MCF 10A (cell line): Measurements from ENCODE around the gene ARHGAP22. TPM values are rescaled to one million over a fixed set of nuclear protein-coding genes. Genes with fewer than 3 reads are reported as not detected.

ENCODE experiments used
- BruUV-seq: library from RNA; stranded (reverse); fragments of 400-500 nt; replicated peaks from 2 replicates; lab custom pipeline; 2021; lab: Mats Ljungman, UMichigan
- CTCF ChIA-PET: fragments of 300-600 bp; sonication (Branson Sonifier 250); formaldehyde crosslinking; extraction: SDS; loops from one replicate; lab custom pipeline; 2021; ENCODE audit warnings: antibody characterized with exemption, inconsistent platforms; lab: Yijun Ruan, JAX
- POLR2A ChIA-PET: fragments of 300-600, 350-650 bp; sonication (Branson Sonifier 250); formaldehyde crosslinking; extraction: SDS; loops from one replicate; lab custom pipeline; 2020; ENCODE audit warnings: antibody characterized with exemption, inconsistent platforms; lab: Yijun Ruan, JAX
- DNase-seq: peaks from one replicate; pipeline ENCODE4 v3.0.0-alpha.2; 2018; ENCODE audit not compliant: unreplicated experiment
- H3K27ac Mint-ChIP-seq: one replicate; pipeline ENCODE4 v1.8.0; 2022; ENCODE audit warnings: mild to moderate bottlenecking, low read depth, mixed read lengths; ENCODE audit not compliant: unreplicated experiment
- H3K27me3 Mint-ChIP-seq: one replicate; pipeline ENCODE4 v1.8.0; 2022; ENCODE audit warnings: mixed read lengths; ENCODE audit not compliant: insufficient read depth, unreplicated experiment
- H3K36me3 Mint-ChIP-seq: one replicate; pipeline ENCODE4 v1.8.0; 2022; ENCODE audit warnings: mild to moderate bottlenecking, moderate library complexity, mixed read lengths; ENCODE audit not compliant: insufficient read depth, unreplicated experiment
- H3K4me1 Mint-ChIP-seq: one replicate; pipeline ENCODE4 v1.8.0; 2022; ENCODE audit warnings: mixed read lengths; ENCODE audit not compliant: insufficient read depth, unreplicated experiment
- H3K4me3 Mint-ChIP-seq: one replicate; pipeline ENCODE4 v1.8.0; 2022; ENCODE audit warnings: mild to moderate bottlenecking, moderate library complexity, mixed read lengths; ENCODE audit not compliant: unreplicated experiment
- H3K9me3 Mint-ChIP-seq: one replicate; pipeline ENCODE4 v1.8.0; 2022; ENCODE audit warnings: mixed read lengths; ENCODE audit not compliant: unreplicated experiment
- CTCF ChIP-seq: fragments of 200-600 bp; IDR thresholded peaks from one replicate; pipeline ENCODE4 v1.8.0; 2022; ENCODE audit warnings: antibody characterized with exemption, mild to moderate bottlenecking; ENCODE audit not compliant: unreplicated experiment
- intact Hi-C: fragments of 100-400 bp; cut with micrococcal nuclease; formaldehyde crosslinking; loops from 2 replicates; pipeline ENCODE4 v1.14.1; 2022
- total RNA-seq: library from RNA; stranded (reverse); gene quantifications from 2 replicates; pipeline ENCODE4 v1.2.3, GENCODE V29; 2022

Gene ARHGAP22
- total RNA-seq, 1 experiment from 2014 or later: 6.3 TPM

- Mint-ChIP-seq H3K27me3 (no peaks in the 10 kb centered on the region), H3K4me1 (peaks cover 35% of the 10 kb centered on the region), H3K4me3 (peak overlapping the region; percentile 80), H3K27ac (no peak overlapping the region), H3K36me3 (no peaks in the 10 kb centered on the region), H3K9me3 (no peaks in the 10 kb centered on the region)
- intact Hi-C loops: loop anchor here (2.0 kb wide), 1 partner anchor 51 kb away; no protein-coding TSS in a partner anchor
- POLR2A ChIA-PET: interaction anchor here (0.6 to 1.5 kb wide), 4 partner anchors 9 to 196 kb away, joined by 3 to 6 read pairs (median 4); no protein-coding TSS in a partner anchor
- BruUV-seq: no TSS peak
- DNase-seq: no peak
- TF ChIP-seq CTCF: no peak
- CTCF ChIA-PET: interaction anchor here (0.6 to 2.1 kb wide), 6 partner anchors 9 to 240 kb away, joined by 3 to 10 read pairs (median 3); no protein-coding TSS in a partner anchor
Measured at GRCh38 chr10:48603421-48604038, 1.3 kb downstream of the ARHGAP22 start.

GRCh38 chr10:48602401-48603135 lies 2.3 kb downstream of the ARHGAP22 start:
- no peaks in the 10 kb centered on the region for H3K9me3 Mint-ChIP-seq
- no TSS peak for BruUV-seq
- H3K4me1 Mint-ChIP-seq: peaks cover 45% of the 10 kb centered on the region
- POLR2A ChIA-PET: interaction anchor here (0.7 to 1.5 kb wide), 3 partner anchors 8 to 324 kb away, joined by 3 to 4 read pairs (median 3); no protein-coding TSS in a partner anchor
- no peak overlapping the region for H3K27ac Mint-ChIP-seq
- CTCF ChIA-PET: interaction anchor here (0.6 to 2.1 kb wide), 5 partner anchors 12 to 83 kb away, joined by 3 to 10 read pairs (median 4); no protein-coding TSS in a partner anchor
- DNase-seq: no peak
- H3K36me3 Mint-ChIP-seq: no peaks in the 10 kb centered on the region
- intact Hi-C loops: no loop called here
- no peak for TF ChIP-seq CTCF
- H3K27me3 Mint-ChIP-seq: no peaks in the 10 kb centered on the region
- no peak overlapping the region for H3K4me3 Mint-ChIP-seq

DNA sequence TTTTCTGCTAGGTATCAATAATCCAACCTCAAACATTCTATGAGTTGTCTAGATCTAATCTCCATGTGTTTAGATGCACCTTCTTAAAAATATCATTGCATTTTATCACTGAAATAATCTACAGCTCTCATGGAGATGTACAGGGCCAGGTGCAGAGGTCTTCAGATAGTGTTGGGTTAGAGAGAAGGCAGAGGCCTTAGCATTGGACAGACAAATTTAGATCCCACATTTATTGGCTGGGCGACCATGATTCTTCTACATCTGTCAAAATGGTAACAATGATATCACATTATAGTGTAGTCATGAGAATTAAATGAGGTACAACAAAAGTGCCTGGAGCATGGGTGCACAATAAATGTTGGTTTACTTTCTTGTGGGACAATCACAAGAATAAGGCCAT lies 3.1 kb downstream of the ARHGAP22 start:
- Mint-ChIP-seq H3K9me3 (no peaks in the 10 kb centered on the region), H3K27me3 (no peaks in the 10 kb centered on the region), H3K36me3 (no peaks in the 10 kb centered on the region), H3K4me1 (peaks cover 43% of the 10 kb centered on the region), H3K4me3 (no peak overlapping the region), H3K27ac (no peak overlapping the region)
- ChIA-PET POLR2A (interaction anchor here (0.7 kb wide), 1 partner anchor 324 kb away, joined by 3 read pairs; no protein-coding TSS in a partner anchor), CTCF (interaction anchor here (0.6 to 0.7 kb wide), 2 partner anchors 13 to 82 kb away, joined by 3 to 4 read pairs; no protein-coding TSS in a partner anchor)
- intact Hi-C loops: no loop called here
- no peak for DNase-seq
- BruUV-seq: no TSS peak
- TF ChIP-seq CTCF: no peak
